Motor neuron (in vitro differentiated cells): Measurements from ENCODE around the gene DOCK1. TPM values are rescaled to one million over a fixed set of nuclear protein-coding genes. Genes with fewer than 3 reads are reported as not detected.

ENCODE experiments used
- ATAC-seq, 8 experiments: fragments of 200-7000 bp; cut with Tn5 transposase; replicated peaks in 6 of 8; 2 replicates each; pipeline ENCODE4 v1.8.0; 2021; ENCODE audit warnings: mild to moderate bottlenecking in 8 of 8, moderate library complexity in 8 of 8
- H3K27ac ChIP-seq, 2 donors: fragments of 250-450 bp; sonication (Bioruptor Pico); 2 replicates each; pipeline ENCODE4 v1.9.0; 2021; ENCODE audit warnings: antibody characterized with exemption in 2 of 2, mild to moderate bottlenecking in 2 of 2, moderate library complexity in 1 of 2
- H3K4me1 ChIP-seq, 2 donors: fragments of 250-450 bp; sonication (Bioruptor Pico); replicated peaks in 1 of 2; 2 replicates each; pipeline ENCODE4 v1.6.1; 2021; ENCODE audit warnings: antibody characterized with exemption in 2 of 2, mild to moderate bottlenecking in 2 of 2, moderate library complexity in 1 of 2
- H3K4me3 ChIP-seq, 5 donors: fragments of 250-450 bp; sonication (Bioruptor Pico); 2 replicates each; pipeline ENCODE4 v1.9.0; 2021; ENCODE audit warnings: antibody characterized with exemption in 5 of 5, mild to moderate bottlenecking in 5 of 5, moderate library complexity in 4 of 5
- WGBS, 10 experiments: fragments of 450-650 bp; shearing (Covaris generic); methylation state at CpG; one replicate each; pipeline ENCODE4 v1.0.0; 2022; 5-methylcytosine and 5-hydroxymethylcytosine counted together
- in situ Hi-C, 9 experiments: fragments of 400-800 bp; cut with MboI; loops; one replicate each; pipeline ENCODE4 v1.15.0; 2021; ENCODE audit warnings: low sequenced_read_pairs in 9 of 9, low pct_unique_long_range_greater_than_20kb in 2 of 9; ENCODE audit not compliant: unreplicated experiment in 9 of 9
- total RNA-seq, 8 experiments: library from RNA; unstranded; fragments of 300-600 nt; gene quantifications; 2 replicates each; pipeline versions ENCODE4 v1.2.3 to v1.2.4, GENCODE V29; 2022

The DOCK1 gene
- total RNA-seq, 8 experiments from 2014 or later = 8.8 to 85.4 (median 23.0) TPM

GRCh38 chr10:127198721-127199120 is 293.5 kb downstream of the DOCK1 start:
- Histone ChIP-seq H3K4me3 (no peak overlapping the region), H3K27ac (no peak overlapping the region), H3K4me1 (peaks cover 24 to 31% of the 10 kb centered on the region in 2 donors)
- in situ Hi-C loops = no loop called here
- ATAC-seq = no peak
- WGBS, 10 experiments = 33 to 100% (median 89%) methylated on average over 1 to 2 of the region's 2 CpGs; no CpG with 5 or more reads in 3 of the 10 experiments

GRCh38 chr10:127200646-127201045 is 295.4 kb downstream of the DOCK1 start:
- H3K27ac ChIP-seq = no peak overlapping the region
- H3K4me3 ChIP-seq = no peak overlapping the region
- no peak for ATAC-seq
- in situ Hi-C loops = no loop called here
- H3K4me1 ChIP-seq = peaks cover 18 to 24% of the 10 kb centered on the region in 2 donors
- 84 to 100% (median 97%) methylated on average over 2 to 6 of the region's 8 CpGs; no CpG with 5 or more reads in 3 of the 10 experiments for WGBS, 10 experiments

- Histone ChIP-seq H3K4me1 (peaks cover 5 to 13% of the 10 kb centered on the region in 2 donors), H3K27ac (no peak overlapping the region), H3K4me3 (no peak overlapping the region)
- ATAC-seq = peak in 7 of 8 experiments; percentile 37 to 96 (median 88)
- WGBS, 10 experiments = 59 to 82% (median 74%) methylated on average over 2 to 7 of the region's 7 CpGs
- in situ Hi-C loops = no loop called here
Measured at GRCh38 chr10:127203067-127203466, 297.8 kb downstream of the DOCK1 start.

- H3K27ac ChIP-seq = no peak overlapping the region
- no peak overlapping the region for H3K4me3 ChIP-seq
- in situ Hi-C loops = no loop called here
- WGBS, 10 experiments = 92 to 100% (median 100%) methylated on average over 1 to 2 of the region's 2 CpGs; no CpG with 5 or more reads in 4 of the 10 experiments
- ATAC-seq = no peak
- H3K4me1 ChIP-seq = peaks cover 10 to 23% of the 10 kb centered on the region in 2 donors
Measured at GRCh38 chr10:127207081-127207480, 301.9 kb downstream of the DOCK1 start.

GRCh38 chr10:127210936-127211466 is 305.8 kb downstream of the DOCK1 start:
- peak in 5 of 8 experiments; percentile 66 to 91 (median 82) for ATAC-seq
- H3K27ac ChIP-seq = no peak overlapping the region
- in situ Hi-C loops = no loop called here
- 75 to 100% (median 93%) methylated on average over 1 to 6 of the region's 7 CpGs; no CpG with 5 or more reads in 1 of the 10 experiments for WGBS, 10 experiments
- peaks cover 12 to 18% of the 10 kb centered on the region in 2 donors for H3K4me1 ChIP-seq
- H3K4me3 ChIP-seq = no peak overlapping the region

GRCh38 chr10:127215866-127216265 is 310.6 kb downstream of the DOCK1 start:
- Histone ChIP-seq H3K4me3 (no peak overlapping the region), H3K4me1 (peaks cover 7 to 17% of the 10 kb centered on the region in 2 donors), H3K27ac (no peak overlapping the region)
- in situ Hi-C loops = no loop called here
- peak in 3 of 8 experiments; percentile 70 to 81 (median 78) for ATAC-seq
- 6 to 67% (median 38%) methylated on average over 1 to 4 of the region's 4 CpGs for WGBS, 10 experiments

- no peak overlapping the region for H3K4me3 ChIP-seq
- peaks cover 9 to 17% of the 10 kb centered on the region in 2 donors for H3K4me1 ChIP-seq
- H3K27ac ChIP-seq = no peak overlapping the region
- 81 to 94% (median 85%) methylated on average over 3 to 5 of the region's 5 CpGs; no CpG with 5 or more reads in 4 of the 10 experiments for WGBS, 10 experiments
- in situ Hi-C loops = no loop called here
- ATAC-seq = peak in 3 of 8 experiments; percentile 91 to 93 (median 91)
Measured at GRCh38 chr10:127216274-127216673, 311.0 kb downstream of the DOCK1 start.

GRCh38 chr10:127216786-127217185 is 311.6 kb downstream of the DOCK1 start:
- 8 to 90% (median 44%) methylated on average over 1 to 3 of the region's 3 CpGs; no CpG with 5 or more reads in 1 of the 10 experiments for WGBS, 10 experiments
- no peak overlapping the region for H3K27ac ChIP-seq
- peak in 2 of 8 experiments; percentile 12 to 50 for ATAC-seq
- H3K4me1 ChIP-seq = peaks cover 15 to 17% of the 10 kb centered on the region in 2 donors
- in situ Hi-C loops = no loop called here
- H3K4me3 ChIP-seq = no peak overlapping the region

GRCh38 chr10:127218658-127219057 is 313.4 kb downstream of the DOCK1 start:
- in situ Hi-C loops = no loop called here
- Histone ChIP-seq H3K4me3 (no peak overlapping the region), H3K4me1 (peaks cover 16 to 17% of the 10 kb centered on the region in 2 donors), H3K27ac (no peak overlapping the region)
- WGBS, 10 experiments = 75 to 100% (median 90%) methylated on average over 1 to 3 of the region's 3 CpGs; no CpG with 5 or more reads in 4 of the 10 experiments
- ATAC-seq = no peak

GRCh38 chr10:127221281-127221680 is 316.1 kb downstream of the DOCK1 start:
- WGBS, 10 experiments = 76 to 100% (median 85%) methylated on average over 1 to 3 of the region's 3 CpGs; no CpG with 5 or more reads in 4 of the 10 experiments

GRCh38 chr10:127227027-127227426 is 321.8 kb downstream of the DOCK1 start:
- Histone ChIP-seq H3K27ac (no peak overlapping the region), H3K4me3 (no peak overlapping the region), H3K4me1 (peaks cover 2 to 3% of the 10 kb centered on the region in 2 donors)
- ATAC-seq = no peak
- in situ Hi-C loops = no loop called here
- WGBS, 10 experiments = 90 to 100% (median 98%) methylated on average over 1 to 7 of the region's 10 CpGs; no CpG with 5 or more reads in 4 of the 10 experiments

More at GRCh38 chr10:127221281-127221680, 316.1 kb downstream of the DOCK1 start:
- in situ Hi-C loops = no loop called here
- H3K4me3 ChIP-seq = no peak overlapping the region
- H3K27ac ChIP-seq = no peak overlapping the region
- ATAC-seq = peak in 5 of 8 experiments; percentile 73 to 94 (median 85)
- peaks cover 16 to 17% of the 10 kb centered on the region in 2 donors for H3K4me1 ChIP-seq

- peak in 2 of 8 experiments; percentile 17 to 20 for ATAC-seq
- H3K27ac ChIP-seq = no peak overlapping the region
- H3K4me3 ChIP-seq = no peak overlapping the region
- in situ Hi-C loops = no loop called here
- no peaks in the 10 kb centered on the region for H3K4me1 ChIP-seq
- 60 to 100% (median 100%) methylated on average over 1 of the region's 1 CpG; no CpG with 5 or more reads in 7 of the 10 experiments for WGBS, 10 experiments
Measured at GRCh38 chr10:127227663-127228062, 322.4 kb downstream of the DOCK1 start.

- H3K27ac ChIP-seq = no peak overlapping the region
- peak in 6 of 8 experiments; percentile 26 to 98 (median 69) for ATAC-seq
- peaks cover 0 to 1% of the 10 kb centered on the region in 2 donors for H3K4me1 ChIP-seq
- in situ Hi-C loops = no loop called here
- WGBS, 10 experiments = 13 to 100% (median 60%) methylated on average over 2 to 10 of the region's 12 CpGs; no CpG with 5 or more reads in 1 of the 10 experiments
- H3K4me3 ChIP-seq = no peak overlapping the region
Measured at GRCh38 chr10:127228195-127228787, 323.1 kb downstream of the DOCK1 start.
